DOHH2 (cell line): Measurements from ENCODE around the gene PRCC.

Source experiments
- H3F3A ChIP-seq: fragments of 200-600 bp; sonication (generic), shearing (Covaris generic); 2 replicates; pipeline ENCODE4 v1.6.0; 2016; ENCODE audit warnings: antibody characterized with exemption, mild to moderate bottlenecking; ENCODE audit not compliant: control insufficient read depth, insufficient read depth
- H3K27ac ChIP-seq: fragments of 200-600 bp; sonication (generic); 2 replicates; pipeline ENCODE4 v1.5.1; 2014; ENCODE audit warnings: low read depth, mild to moderate bottlenecking, low read length, moderate library complexity
- H3K27me3 ChIP-seq: fragments of 200-600 bp; sonication (generic); 2 replicates; pipeline ENCODE4 v1.6.1; 2014; ENCODE audit warnings: mild to moderate bottlenecking, low read length, mixed read lengths; ENCODE audit not compliant: control insufficient read depth
- H3K36me3 ChIP-seq: fragments of 200-600 bp; sonication (generic); 2 replicates; pipeline ENCODE4 v1.6.1; 2014; ENCODE audit warnings: mild to moderate bottlenecking, low read length, moderate library complexity, mixed read lengths; ENCODE audit not compliant: control insufficient read depth
- H3K4me1 ChIP-seq: fragments of 200-600 bp; sonication (generic); 2 replicates; pipeline ENCODE4 v1.6.1; 2014; ENCODE audit warnings: mild to moderate bottlenecking, low read length, mixed read lengths; ENCODE audit not compliant: control insufficient read depth
- H3K4me2 ChIP-seq: fragments of 200-600 bp; sonication (generic); 2 replicates; pipeline ENCODE4 v1.6.0; 2014; ENCODE audit warnings: mild to moderate bottlenecking, low read length, moderate library complexity
- H3K4me3 ChIP-seq: fragments of 200-600 bp; sonication (generic); 2 replicates; pipeline ENCODE4 v1.5.1; 2014; ENCODE audit warnings: mild to moderate bottlenecking, low read length, mixed read lengths
- H3K79me2 ChIP-seq: fragments of 200-600 bp; sonication (generic); 2 replicates; pipeline ENCODE4 v1.6.1; 2014; ENCODE audit warnings: mild to moderate bottlenecking, low read length, mixed read lengths; ENCODE audit not compliant: control insufficient read depth
- H3K9me2 ChIP-seq: fragments of 200-600 bp; sonication (generic); replicated peaks from 2 replicates; pipeline ENCODE4 v1.6.1; 2014; ENCODE audit warnings: mild to moderate bottlenecking, low read length, mixed read lengths; ENCODE audit not compliant: control insufficient read depth
- H3K9me3 ChIP-seq: fragments of 200-600 bp; sonication (generic); 2 replicates; pipeline ENCODE4 v1.6.1; 2014; ENCODE audit warnings: antibody characterized with exemption, low read length, mixed read lengths; ENCODE audit not compliant: control insufficient read depth, insufficient read depth
- H4K20me1 ChIP-seq: fragments of 200-600 bp; sonication (generic); 2 replicates; pipeline ENCODE4 v1.6.0; 2014; ENCODE audit warnings: low read depth, mild to moderate bottlenecking, antibody characterized with exemption, low read length, moderate library complexity; ENCODE audit not compliant: control insufficient read depth, insufficient read depth
- EZH2phosphoT487 ChIP-seq: fragments of 200-600 bp; sonication (generic); IDR thresholded peaks from 2 replicates; pipeline ENCODE4 v1.6.1; 2017; ENCODE audit warnings: borderline replicate concordance, mild to moderate bottlenecking, antibody characterized with exemption, low read length, moderate library complexity, mixed read lengths
- TF ChIP-seq, protein P1 (sequence below): fragments of 200-600 bp; sonication (generic); IDR thresholded peaks from one replicate; pipeline ENCODE4 v1.5.1; 2014; ENCODE audit warnings: antibody characterized with exemption, mild to moderate bottlenecking, low read depth, low read length; ENCODE audit not compliant: poor library complexity, severe bottlenecking

The PRCC gene

DNA sequence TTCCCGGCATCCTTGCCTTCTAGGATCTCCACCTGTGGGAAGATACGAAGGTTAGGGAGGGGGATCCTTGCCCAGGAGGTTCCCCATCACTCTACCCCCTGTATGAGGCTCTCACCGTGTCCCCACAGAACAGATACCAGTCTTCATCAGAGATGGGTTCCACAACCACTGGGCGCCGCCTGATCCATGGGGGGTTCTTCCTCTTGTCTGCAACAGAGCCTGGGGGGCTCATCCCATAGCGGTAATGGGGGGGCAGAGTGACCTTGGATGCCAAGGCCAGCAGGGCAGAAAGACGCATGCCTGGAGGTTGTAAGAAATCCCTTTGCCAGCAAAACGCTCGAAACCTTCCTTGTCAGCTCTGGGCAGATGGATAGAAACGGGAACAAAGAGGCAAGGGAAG lies 28.9 kb upstream of the PRCC start:
- H3F3A ChIP-seq = peaks cover 25% of the 10 kb centered on the region
- no peak overlapping the region for H3K27ac ChIP-seq
- H3K9me3 ChIP-seq = no peaks in the 10 kb centered on the region
- no peaks in the 10 kb centered on the region for H4K20me1 ChIP-seq
- H3K27me3 ChIP-seq = no peaks in the 10 kb centered on the region
- TF ChIP-seq, protein P1, sequence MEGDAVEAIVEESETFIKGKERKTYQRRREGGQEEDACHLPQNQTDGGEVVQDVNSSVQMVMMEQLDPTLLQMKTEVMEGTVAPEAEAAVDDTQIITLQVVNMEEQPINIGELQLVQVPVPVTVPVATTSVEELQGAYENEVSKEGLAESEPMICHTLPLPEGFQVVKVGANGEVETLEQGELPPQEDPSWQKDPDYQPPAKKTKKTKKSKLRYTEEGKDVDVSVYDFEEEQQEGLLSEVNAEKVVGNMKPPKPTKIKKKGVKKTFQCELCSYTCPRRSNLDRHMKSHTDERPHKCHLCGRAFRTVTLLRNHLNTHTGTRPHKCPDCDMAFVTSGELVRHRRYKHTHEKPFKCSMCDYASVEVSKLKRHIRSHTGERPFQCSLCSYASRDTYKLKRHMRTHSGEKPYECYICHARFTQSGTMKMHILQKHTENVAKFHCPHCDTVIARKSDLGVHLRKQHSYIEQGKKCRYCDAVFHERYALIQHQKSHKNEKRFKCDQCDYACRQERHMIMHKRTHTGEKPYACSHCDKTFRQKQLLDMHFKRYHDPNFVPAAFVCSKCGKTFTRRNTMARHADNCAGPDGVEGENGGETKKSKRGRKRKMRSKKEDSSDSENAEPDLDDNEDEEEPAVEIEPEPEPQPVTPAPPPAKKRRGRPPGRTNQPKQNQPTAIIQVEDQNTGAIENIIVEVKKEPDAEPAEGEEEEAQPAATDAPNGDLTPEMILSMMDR = no peak
- TF ChIP-seq EZH2phosphoT487 = no peak
- H3K4me1 ChIP-seq = peaks cover 25% of the 10 kb centered on the region
- no peak overlapping the region for H3K4me3 ChIP-seq
- peaks cover 84% of the 10 kb centered on the region for H3K36me3 ChIP-seq
- H3K79me2 ChIP-seq = peaks cover 26% of the 10 kb centered on the region
- H3K4me2 ChIP-seq = no peak overlapping the region
- no peaks in the 10 kb centered on the region for H3K9me2 ChIP-seq

DNA sequence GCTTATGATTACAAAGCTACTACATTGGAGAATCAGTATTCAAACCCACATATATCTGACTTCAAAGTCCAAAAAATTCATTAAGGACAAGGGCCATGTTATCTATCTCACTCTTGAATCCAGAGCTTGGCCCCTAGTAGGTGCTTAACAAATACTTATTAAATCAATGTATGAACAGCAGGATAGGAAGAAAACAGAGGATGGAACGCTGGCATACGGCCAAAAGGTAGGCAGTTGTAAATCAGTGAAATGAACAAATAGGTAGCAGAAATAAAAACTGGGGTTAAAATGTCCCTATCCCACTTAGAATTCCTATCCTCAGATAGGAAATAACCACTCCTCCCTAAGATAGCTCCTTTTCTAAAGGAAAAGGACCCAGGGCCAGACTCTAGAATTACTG lies 28.4 kb upstream of the PRCC start:
- TF ChIP-seq EZH2phosphoT487 = no peak
- TF ChIP-seq, protein P1 = no peak
- H3K9me2 ChIP-seq = no peaks in the 10 kb centered on the region
- peaks cover 84% of the 10 kb centered on the region for H3K36me3 ChIP-seq
- H3K4me1 ChIP-seq = peaks cover 25% of the 10 kb centered on the region
- no peaks in the 10 kb centered on the region for H4K20me1 ChIP-seq
- H3K4me3 ChIP-seq = no peak overlapping the region
- H3K27me3 ChIP-seq = no peaks in the 10 kb centered on the region
- H3K79me2 ChIP-seq = peaks cover 26% of the 10 kb centered on the region
- peaks cover 25% of the 10 kb centered on the region for H3F3A ChIP-seq
- peak overlapping the region; percentile 83 for H3K4me2 ChIP-seq
- no peaks in the 10 kb centered on the region for H3K9me3 ChIP-seq
- H3K27ac ChIP-seq = no peak overlapping the region

DNA sequence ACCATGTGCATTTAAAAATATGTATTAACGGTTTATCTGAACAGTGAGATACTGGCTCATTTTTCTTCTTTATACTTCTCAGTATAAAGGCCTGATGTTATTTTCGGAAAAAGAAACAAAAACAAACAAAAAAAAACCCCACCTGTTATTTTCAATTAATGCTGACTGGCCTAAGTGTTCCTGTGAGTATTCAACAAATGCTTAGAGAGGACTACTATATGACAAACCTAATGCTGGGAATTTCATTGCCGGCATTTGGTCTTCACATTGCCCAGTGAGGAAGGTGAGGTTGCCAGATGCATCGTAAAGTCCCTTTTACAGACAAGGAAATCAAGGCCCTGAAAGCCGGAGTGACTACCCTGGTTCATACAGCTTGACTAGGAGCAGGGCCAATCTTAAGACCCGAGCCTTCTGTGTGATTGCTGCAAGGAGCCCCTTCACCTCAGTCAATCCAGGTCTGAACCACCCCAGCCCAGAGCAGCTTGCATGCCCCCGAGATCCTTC lies 27.0 kb upstream of the PRCC start:
- TF ChIP-seq EZH2phosphoT487 = no peak
- TF ChIP-seq, protein P1 = no peak
- peaks cover 27% of the 10 kb centered on the region for H3F3A ChIP-seq

More for the DNA sequence above, 27.0 kb upstream of the PRCC start:
- Histone ChIP-seq H3K4me1 (peaks cover 25% of the 10 kb centered on the region), H4K20me1 (no peaks in the 10 kb centered on the region), H3K4me2 (peak overlapping the region; percentile 83), H3K27me3 (no peaks in the 10 kb centered on the region), H3K4me3 (peak overlapping the region; percentile 85), H3K9me3 (no peaks in the 10 kb centered on the region), H3K36me3 (peaks cover 89% of the 10 kb centered on the region), H3K79me2 (peaks cover 34% of the 10 kb centered on the region), H3K27ac (peak overlapping the region; percentile 60), H3K9me2 (no peaks in the 10 kb centered on the region)
